ENCODE data around the gene TDRD12. TPM values are rescaled to one million over a fixed set of nuclear protein-coding genes. Genes with fewer than 3 reads are reported as not detected.

The TDRD12 gene
- total and polyA plus RNA-seq, 2 experiments from 2014 or later, result 0.68 to 2.8 TPM

DNA sequence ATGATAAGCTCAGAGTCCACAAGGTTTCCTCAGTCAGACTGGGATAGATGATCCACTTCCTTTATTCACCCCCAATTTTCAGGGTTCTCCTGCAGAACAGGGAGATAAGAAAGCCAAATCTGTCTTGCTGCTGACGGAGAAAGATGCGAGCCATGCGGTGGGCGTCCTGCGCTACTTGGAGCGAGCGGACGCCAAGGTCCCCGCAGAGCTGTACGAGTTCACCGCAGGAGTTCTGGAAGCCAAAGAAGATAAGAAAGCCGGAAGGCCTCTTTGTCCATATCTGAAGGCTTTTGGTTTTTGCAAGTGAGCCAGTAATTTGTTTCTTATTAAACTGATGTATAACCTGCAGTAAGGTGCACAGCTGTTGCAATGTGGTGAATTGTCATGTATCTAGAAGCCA is 83.3 kb downstream of the TDRD12 start:
- Histone ChIP-seq H3K36me3 (ENCODE audit: insufficient read depth) (no peaks in the 10 kb centered on the region), H2AFZ (no peak overlapping the region), H3K4me3 (no peak overlapping the region), H4K20me1 (replicated peaks; ENCODE audit: insufficient read depth) (no peaks in the 10 kb centered on the region), H3K27ac (ENCODE audit: low read depth) (no peak overlapping the region), H3K79me2 (replicated peaks; ENCODE audit: insufficient read depth) (no peaks in the 10 kb centered on the region), H3K27me3 (ENCODE audit: insufficient read depth) (no peaks in the 10 kb centered on the region), H3F3A (replicated peaks; ENCODE audit: low read depth) (no peaks in the 10 kb centered on the region), H3K4me2 (no peak overlapping the region), H3K9me2 (ENCODE audit: insufficient read depth) (no peaks in the 10 kb centered on the region), H3K4me1 (ENCODE audit: insufficient read depth) (no peaks in the 10 kb centered on the region)
- ATAC-seq, result no peak
- no peak for DNase-seq (ENCODE audit: low spot score)
- Mint-ChIP-seq H3K27ac (no peak overlapping the region), H3K36me3 (ENCODE audit: low read depth) (no peaks in the 10 kb centered on the region), H3K4me1 (peaks cover 15% of the 10 kb centered on the region; the same call in 2 of the 3 replicates), H3K4me3 (no peak overlapping the region), H3K27me3 (ENCODE audit: insufficient read depth, low read depth, poor library complexity) (peaks cover 10% of the 10 kb centered on the region), H3K9me3 (no peaks in the 10 kb centered on the region)
- TF ChIP-seq POLR2AphosphoS5 (IDR thresholded peaks at IDR 0.05; ENCODE audit: low read depth) (no peak), NANOG (IDR thresholded peaks at IDR 0.05; ENCODE audit: borderline replicate concordance) (no peak), ZNF462 (CRISPR knock-in tag; IDR thresholded peaks at IDR 0.05) (no peak), ETS1 (IDR thresholded peaks at IDR 0.05) (no peak), STAT1 (IDR thresholded peaks at IDR 0.05; ENCODE audit: unreplicated experiment) (no peak), ZNF114 (CRISPR knock-in tag; IDR thresholded peaks at IDR 0.05) (no peak)

DNA sequence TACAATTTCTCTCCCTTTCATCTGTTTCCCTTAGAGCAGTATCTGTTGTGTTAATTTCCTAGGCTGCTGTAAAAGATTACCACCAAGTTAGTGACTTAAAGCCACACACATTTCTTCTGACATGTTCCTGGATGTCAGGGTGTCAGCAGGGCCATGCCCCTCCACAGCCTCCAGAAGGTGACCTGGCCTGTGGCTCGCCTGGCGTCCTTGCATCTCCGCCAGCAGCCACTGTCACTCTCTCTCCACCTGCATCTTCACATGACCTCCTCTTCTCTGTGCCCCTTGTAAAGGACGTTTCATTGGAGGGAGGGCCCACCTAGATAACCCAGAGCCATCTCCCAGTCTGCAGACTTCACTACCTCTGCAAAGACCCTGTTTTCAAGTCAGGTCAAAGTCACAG is 88.7 kb downstream of the TDRD12 start:
- no peaks in the 10 kb centered on the region for H3K36me3 Mint-ChIP-seq (ENCODE audit: low read depth)

More for the DNA sequence above, 88.7 kb downstream of the TDRD12 start:
- H3K27ac ChIP-seq (ENCODE audit: low read depth), result no peak overlapping the region
- no peaks in the 10 kb centered on the region for H3F3A ChIP-seq (replicated peaks; ENCODE audit: low read depth)
- no peaks in the 10 kb centered on the region for H3K27me3 ChIP-seq (ENCODE audit: insufficient read depth)
- no peaks in the 10 kb centered on the region for H3K9me2 ChIP-seq (ENCODE audit: insufficient read depth)
- H3K4me1 ChIP-seq (ENCODE audit: insufficient read depth), result no peaks in the 10 kb centered on the region
- DNase-seq (ENCODE audit: low spot score) (no peak), ATAC-seq (no peak)
- H3K79me2 ChIP-seq (replicated peaks; ENCODE audit: insufficient read depth), result no peaks in the 10 kb centered on the region
- no peak overlapping the region for H3K4me2 ChIP-seq
- no peak overlapping the region for H3K27ac Mint-ChIP-seq
- peaks cover 10% of the 10 kb centered on the region for H3K4me1 Mint-ChIP-seq
- H3K36me3 ChIP-seq (ENCODE audit: insufficient read depth), result no peaks in the 10 kb centered on the region
- TF ChIP-seq CREB1 (CRISPR knock-in tag; IDR thresholded peaks at IDR 0.05; ENCODE audit: low read depth), result no peak
- TF ChIP-seq JUNB (IDR thresholded peaks at IDR 0.05; ENCODE audit: unreplicated experiment), result no peak
- no peak for TF ChIP-seq POLR2AphosphoS5 (IDR thresholded peaks at IDR 0.05; ENCODE audit: low read depth)
- H3K4me3 Mint-ChIP-seq, result no peak overlapping the region
- H2AFZ ChIP-seq, result no peak overlapping the region
- peaks cover 3% of the 10 kb centered on the region for H3K27me3 Mint-ChIP-seq (ENCODE audit: insufficient read depth, low read depth, poor library complexity)
- no peaks in the 10 kb centered on the region for H3K9me3 Mint-ChIP-seq
- H3K4me3 ChIP-seq, result no peak overlapping the region
- no peaks in the 10 kb centered on the region for H4K20me1 ChIP-seq (replicated peaks; ENCODE audit: insufficient read depth)
